ENCODE results near the gene CSGALNACT2.

CSGALNACT2 gene

GRCh38 chr10:43125881-43126731 is 12.1 kb upstream of the CSGALNACT2 start:
- no peaks in the 10 kb centered on the region for H3F3A ChIP-seq (ENCODE audit: insufficient read depth)
- H3K9ac ChIP-seq (ENCODE audit: low read length): no peak overlapping the region
- TF ChIP-seq, protein P1, sequence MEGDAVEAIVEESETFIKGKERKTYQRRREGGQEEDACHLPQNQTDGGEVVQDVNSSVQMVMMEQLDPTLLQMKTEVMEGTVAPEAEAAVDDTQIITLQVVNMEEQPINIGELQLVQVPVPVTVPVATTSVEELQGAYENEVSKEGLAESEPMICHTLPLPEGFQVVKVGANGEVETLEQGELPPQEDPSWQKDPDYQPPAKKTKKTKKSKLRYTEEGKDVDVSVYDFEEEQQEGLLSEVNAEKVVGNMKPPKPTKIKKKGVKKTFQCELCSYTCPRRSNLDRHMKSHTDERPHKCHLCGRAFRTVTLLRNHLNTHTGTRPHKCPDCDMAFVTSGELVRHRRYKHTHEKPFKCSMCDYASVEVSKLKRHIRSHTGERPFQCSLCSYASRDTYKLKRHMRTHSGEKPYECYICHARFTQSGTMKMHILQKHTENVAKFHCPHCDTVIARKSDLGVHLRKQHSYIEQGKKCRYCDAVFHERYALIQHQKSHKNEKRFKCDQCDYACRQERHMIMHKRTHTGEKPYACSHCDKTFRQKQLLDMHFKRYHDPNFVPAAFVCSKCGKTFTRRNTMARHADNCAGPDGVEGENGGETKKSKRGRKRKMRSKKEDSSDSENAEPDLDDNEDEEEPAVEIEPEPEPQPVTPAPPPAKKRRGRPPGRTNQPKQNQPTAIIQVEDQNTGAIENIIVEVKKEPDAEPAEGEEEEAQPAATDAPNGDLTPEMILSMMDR (IDR thresholded peaks at IDR 0.05; ENCODE audit: insufficient read depth, low read length, poor library complexity, severe bottlenecking): no peak
- no peak for TF ChIP-seq EZH2phosphoT487 (conservative IDR thresholded peaks at IDR 0.05; ENCODE audit: low read length)
- no peak overlapping the region for H3K4me3 ChIP-seq (ENCODE audit: insufficient read depth, low read length, poor library complexity, severe bottlenecking)
- no peak overlapping the region for H3K27ac ChIP-seq (ENCODE audit: low read depth, low read length)
- H3K4me2 ChIP-seq (ENCODE audit: low read depth, low read length, poor library complexity, severe bottlenecking): no peak overlapping the region
- H4K20me1 ChIP-seq (ENCODE audit: low read depth, low read length): no peaks in the 10 kb centered on the region
- H2AFZ ChIP-seq (ENCODE audit: low read depth, low read length, severe bottlenecking): no peak overlapping the region
- no peaks in the 10 kb centered on the region for H3K9me2 ChIP-seq (replicated peaks; ENCODE audit: insufficient read depth, low read length)
- H3K79me2 ChIP-seq (ENCODE audit: insufficient read depth, low read length): no peaks in the 10 kb centered on the region
- no peaks in the 10 kb centered on the region for H3K36me3 ChIP-seq (ENCODE audit: low read length)
- H3K9me3 ChIP-seq (ENCODE audit: insufficient read depth, low read length): no peaks in the 10 kb centered on the region
- no peaks in the 10 kb centered on the region for H3K27me3 ChIP-seq (ENCODE audit: low read length)

- Histone ChIP-seq H2AFZ (ENCODE audit: low read depth, low read length, severe bottlenecking) (no peak overlapping the region), H3K4me2 (ENCODE audit: low read depth, low read length, poor library complexity, severe bottlenecking) (no peak overlapping the region)
Observed at GRCh38 chr10:43126759-43127424, 11.4 kb upstream of the CSGALNACT2 start.

GRCh38 chr10:43127442-43127841 is 10.8 kb upstream of the CSGALNACT2 start:
- Histone ChIP-seq H3K36me3 (ENCODE audit: low read length) (no peaks in the 10 kb centered on the region), H3K9ac (ENCODE audit: low read length) (no peak overlapping the region), H2AFZ (ENCODE audit: low read depth, low read length, severe bottlenecking) (no peak overlapping the region), H3K27ac (ENCODE audit: low read depth, low read length) (no peak overlapping the region), H4K20me1 (ENCODE audit: low read depth, low read length) (no peaks in the 10 kb centered on the region), H3F3A (ENCODE audit: insufficient read depth) (no peaks in the 10 kb centered on the region), H3K79me2 (ENCODE audit: insufficient read depth, low read length) (no peaks in the 10 kb centered on the region), H3K9me2 (replicated peaks; ENCODE audit: insufficient read depth, low read length) (no peaks in the 10 kb centered on the region), H3K9me3 (ENCODE audit: insufficient read depth, low read length) (no peaks in the 10 kb centered on the region), H3K27me3 (ENCODE audit: low read length) (no peaks in the 10 kb centered on the region), H3K4me3 (ENCODE audit: insufficient read depth, low read length, poor library complexity, severe bottlenecking) (no peak overlapping the region), H3K4me2 (ENCODE audit: low read depth, low read length, poor library complexity, severe bottlenecking) (no peak overlapping the region)
- TF ChIP-seq, protein P1 (IDR thresholded peaks at IDR 0.05; ENCODE audit: insufficient read depth, low read length, poor library complexity, severe bottlenecking): no peak
- no peak for TF ChIP-seq EZH2phosphoT487 (conservative IDR thresholded peaks at IDR 0.05; ENCODE audit: low read length)

More at GRCh38 chr10:43126759-43127424, 11.4 kb upstream of the CSGALNACT2 start:
- H3K27ac ChIP-seq (ENCODE audit: low read depth, low read length): no peak overlapping the region
- H3K4me3 ChIP-seq (ENCODE audit: insufficient read depth, low read length, poor library complexity, severe bottlenecking): no peak overlapping the region
- no peaks in the 10 kb centered on the region for H3K27me3 ChIP-seq (ENCODE audit: low read length)
- no peaks in the 10 kb centered on the region for H4K20me1 ChIP-seq (ENCODE audit: low read depth, low read length)
- no peak overlapping the region for H3K9ac ChIP-seq (ENCODE audit: low read length)
- no peaks in the 10 kb centered on the region for H3K9me2 ChIP-seq (replicated peaks; ENCODE audit: insufficient read depth, low read length)
- H3K9me3 ChIP-seq (ENCODE audit: insufficient read depth, low read length): no peaks in the 10 kb centered on the region
- no peaks in the 10 kb centered on the region for H3K79me2 ChIP-seq (ENCODE audit: insufficient read depth, low read length)
- no peaks in the 10 kb centered on the region for H3K36me3 ChIP-seq (ENCODE audit: low read length)
- no peaks in the 10 kb centered on the region for H3F3A ChIP-seq (ENCODE audit: insufficient read depth)
- TF ChIP-seq, protein P1 (IDR thresholded peaks at IDR 0.05; ENCODE audit: insufficient read depth, low read length, poor library complexity, severe bottlenecking): no peak
- TF ChIP-seq EZH2phosphoT487 (conservative IDR thresholded peaks at IDR 0.05; ENCODE audit: low read length): no peak

Data from SU-DHL-6 (cell line).